CD4-positive, alpha-beta T cell treated with Interleukin-6 at 100 ng/mL for 8 hours (primary cell): ENCODE data around the gene NPR1.
A peak's percentile ranks its signal among the peaks of the same experiment; 100 is the strongest.
"Not testable (repeated sequence)": the region's sequence is repeated elsewhere in the genome, so short reads cannot be mapped to it uniquely, and the experiment has no call there.

Experiments used
- DNase-seq: peaks from one replicate; pipeline ENCODE4 v3.0.0-alpha.2; 2020; ENCODE audit warnings: mixed read lengths, low spot score

Gene NPR1

DNA sequence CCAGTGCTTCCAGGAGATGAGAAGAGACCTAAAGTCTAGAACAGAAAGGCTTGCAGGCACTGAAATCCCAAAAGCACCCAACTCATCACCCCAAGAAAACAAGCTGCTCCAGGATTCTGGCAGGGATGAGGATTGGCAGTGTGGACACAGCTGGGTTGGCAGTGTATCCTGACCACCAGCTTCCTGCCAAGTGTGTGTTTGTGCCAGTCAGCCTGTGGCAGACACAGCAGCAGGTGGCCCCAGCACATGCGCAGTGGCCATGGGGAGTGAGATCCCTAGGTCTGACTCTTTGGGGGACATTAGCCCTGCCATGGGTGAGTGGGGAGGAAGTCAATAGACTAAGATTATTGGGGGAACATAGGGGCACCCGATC is 28.6 kb upstream of the NPR1 start:
- no peak for DNase-seq

DNA sequence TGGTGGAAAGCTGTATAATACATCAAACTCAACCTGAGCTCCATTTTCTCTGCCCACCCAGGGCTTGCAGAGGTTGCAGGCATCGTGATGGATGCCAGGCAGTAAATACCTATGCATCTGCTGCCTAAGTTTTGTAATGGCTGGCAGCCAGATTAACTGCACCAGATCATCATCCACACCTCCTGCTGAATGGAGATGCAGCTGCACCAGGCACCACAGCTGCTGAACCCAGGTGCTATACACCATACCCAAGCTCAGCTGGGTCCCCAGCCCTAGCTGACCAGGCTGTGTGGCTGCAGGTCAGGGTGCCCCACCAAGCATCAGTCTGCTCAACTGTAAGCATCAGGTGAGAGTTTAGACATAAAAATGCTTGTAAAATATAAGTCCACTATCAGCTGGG is 26.7 kb upstream of the NPR1 start:
- no peak for DNase-seq

DNA sequence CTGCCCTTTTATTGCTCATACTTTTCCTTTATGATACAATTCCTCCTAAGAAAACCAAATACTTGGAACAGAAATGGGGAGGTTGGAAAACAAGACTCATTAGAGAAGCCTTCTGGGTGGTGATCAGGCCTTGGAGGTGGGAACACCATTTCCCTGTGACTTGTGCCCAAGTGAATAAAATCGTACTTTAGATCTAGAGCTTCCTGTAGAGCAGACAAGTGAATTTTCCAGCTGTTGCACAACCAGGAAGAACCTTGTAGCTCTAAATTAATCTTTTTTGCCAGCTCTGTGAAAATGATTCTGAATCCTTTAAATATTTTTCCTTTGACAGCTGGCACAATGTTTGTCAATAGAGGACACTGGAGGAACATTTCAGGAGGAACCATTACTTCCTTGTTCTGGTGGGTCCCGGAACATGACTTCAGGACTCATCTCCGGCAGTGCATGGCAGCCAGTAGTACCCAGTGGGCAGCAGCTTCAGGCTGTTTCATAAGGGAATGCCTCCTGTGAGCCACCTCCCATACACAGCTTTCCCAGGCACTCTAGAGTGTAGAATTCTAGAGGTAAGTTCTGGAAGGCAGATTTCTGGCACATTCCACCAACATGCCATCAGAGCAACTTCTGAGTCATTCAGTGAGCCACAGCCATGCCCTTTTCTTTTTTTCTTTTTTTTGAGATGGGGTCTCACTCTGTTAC is 25.5 kb upstream of the NPR1 start:
- DNase-seq: no peak

DNA sequence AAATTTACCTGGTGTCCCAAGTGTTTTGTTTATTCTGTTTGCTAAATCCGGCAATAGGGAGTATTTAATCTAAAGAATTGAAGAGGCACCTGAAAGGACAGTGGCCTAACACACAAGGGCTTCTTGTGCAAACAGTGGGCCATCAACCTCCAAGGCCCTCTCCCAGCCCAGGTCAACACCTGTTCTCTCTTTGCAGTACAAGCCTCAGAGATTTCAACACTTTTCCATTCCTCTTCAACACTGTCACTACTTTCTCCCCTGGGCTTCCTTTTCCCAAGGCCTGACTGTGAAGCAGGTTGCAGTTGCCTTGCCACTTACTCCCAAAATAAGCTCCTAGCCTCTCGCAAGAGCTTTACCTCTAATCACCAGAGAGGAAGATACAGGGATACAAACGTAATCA is 23.2 kb upstream of the NPR1 start:
- no peak for DNase-seq

DNA sequence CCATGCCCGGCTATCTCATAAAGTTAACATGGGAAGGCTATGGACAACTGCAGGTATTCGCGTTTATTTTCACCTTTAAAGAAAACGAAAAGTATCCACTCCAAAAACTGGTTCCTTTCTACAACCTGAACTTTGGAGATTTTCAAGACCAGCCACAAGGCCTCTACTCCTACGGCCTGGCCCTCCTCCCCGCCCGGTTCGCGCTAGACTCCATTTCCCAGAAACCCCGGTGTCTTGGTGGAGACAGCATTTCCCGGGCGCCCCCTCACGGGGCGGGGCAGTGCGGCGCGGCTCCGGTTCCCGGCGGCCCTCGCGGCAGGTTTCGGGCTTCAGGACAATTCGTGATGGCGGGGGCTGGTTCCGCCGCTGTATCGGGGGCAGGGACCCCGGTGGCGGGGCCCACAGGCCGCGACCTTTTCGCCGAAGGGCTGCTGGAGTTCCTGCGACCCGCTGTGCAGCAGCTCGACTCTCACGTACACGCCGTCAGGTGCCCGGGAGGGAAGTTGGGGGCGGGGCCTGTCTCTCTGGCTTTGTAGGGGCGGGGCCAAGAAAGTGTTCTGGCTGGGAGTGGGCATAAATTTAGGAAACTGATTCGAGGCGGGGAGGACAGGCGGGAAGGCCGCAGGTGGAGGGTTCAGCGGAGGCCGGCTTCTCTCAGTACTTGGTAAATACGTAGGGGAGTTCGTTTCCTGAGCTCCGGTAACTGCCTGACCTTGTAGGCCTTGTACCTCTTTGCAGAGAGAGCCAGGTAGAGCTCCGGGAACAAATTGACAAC is 19.9 kb upstream of the NPR1 start, which contains the start of gene SNAPIN:
Gene SNAPIN, plus strand, starts transcription at position 304 of the 775 bp plus-strand sequence. Its CDS starts 41 bp downstream, at position 345.
- peak; percentile 86 for DNase-seq

DNA sequence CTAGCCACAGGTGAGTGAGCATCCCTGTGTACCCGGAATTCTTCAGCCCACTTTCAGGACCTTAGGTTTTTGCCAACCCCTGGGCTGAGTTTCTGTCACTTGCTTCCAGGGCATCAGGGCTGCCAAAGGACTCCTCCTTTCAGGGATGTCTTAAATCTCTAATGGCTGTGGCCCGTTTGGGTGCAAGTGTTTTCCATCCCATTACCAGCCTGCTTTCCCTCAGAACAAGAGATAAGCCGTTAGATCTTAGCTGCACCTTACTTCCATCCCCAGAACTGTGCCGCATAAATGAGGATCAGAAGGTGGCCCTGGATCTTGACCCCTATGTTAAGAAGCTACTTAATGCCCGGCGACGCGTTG is 19.3 kb upstream of the NPR1 start:
- DNase-seq: no peak

DNA sequence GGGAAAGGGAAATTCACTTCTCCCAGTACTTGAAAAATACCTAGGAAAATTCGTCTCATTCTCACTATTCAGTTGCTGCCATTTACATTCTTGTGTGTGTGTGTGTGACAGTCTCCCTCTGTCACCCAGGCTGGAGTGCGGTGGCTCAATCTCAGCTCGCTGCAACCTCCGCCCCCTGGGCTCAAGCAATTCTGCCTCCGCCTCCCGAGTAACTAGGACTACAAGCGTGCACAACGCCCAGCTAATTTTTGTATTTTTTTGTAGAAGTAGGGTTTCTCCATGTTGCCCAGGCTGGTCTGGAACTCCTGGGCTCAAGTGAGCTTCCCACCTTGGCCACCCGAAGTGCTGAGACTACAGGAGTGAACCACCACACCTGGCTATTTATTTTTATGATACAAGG is 18.8 kb upstream of the NPR1 start:
- no peak for DNase-seq

DNA sequence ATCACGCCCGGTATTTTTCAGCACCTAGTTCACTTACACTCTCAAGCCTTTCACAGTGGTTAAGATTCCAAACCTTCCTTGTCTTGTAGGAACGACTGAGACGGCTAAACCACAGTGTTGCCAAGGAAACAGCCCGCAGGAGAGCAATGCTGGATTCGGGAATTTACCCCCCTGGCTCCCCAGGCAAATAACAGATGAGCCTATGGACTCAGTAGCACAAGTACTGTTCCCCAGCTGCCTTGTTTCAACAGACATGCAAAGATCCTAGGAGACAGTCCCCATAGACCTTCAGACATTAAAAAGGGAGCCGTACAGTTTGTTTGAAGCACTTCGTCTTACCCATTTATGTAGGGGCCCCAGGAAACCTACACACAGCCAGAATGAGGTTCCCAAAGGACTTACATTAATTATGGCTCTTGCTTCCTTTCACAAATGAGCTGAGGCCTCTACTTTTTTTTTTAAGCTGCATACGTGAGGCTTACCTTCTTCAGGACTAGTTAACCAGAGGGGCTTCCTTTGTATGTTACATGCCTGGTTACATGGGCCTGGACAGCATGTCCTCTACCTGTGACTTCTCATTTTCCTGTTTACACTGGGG is 17.3 kb upstream of the NPR1 start:
- no peak for DNase-seq

DNA sequence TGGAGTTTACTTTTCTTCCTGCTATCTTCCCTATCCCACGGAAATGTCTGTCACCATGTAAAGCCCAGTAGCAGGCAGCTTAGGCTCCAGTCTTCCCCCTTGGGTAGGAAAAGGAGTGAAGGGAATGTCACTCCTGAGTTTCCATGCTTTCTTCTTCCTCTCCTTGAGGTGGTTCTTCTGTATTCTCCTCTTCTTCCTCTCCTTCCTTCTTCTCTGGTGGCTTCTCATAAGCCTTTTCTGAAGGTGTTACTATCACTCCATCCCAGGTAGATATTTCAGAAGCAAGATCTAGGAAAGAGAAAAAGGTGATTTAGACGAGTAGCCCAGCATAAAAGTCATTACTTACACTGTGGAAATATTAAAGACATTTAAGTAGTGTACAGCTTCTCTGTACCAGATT is 16.2 kb upstream of the NPR1 start:
- no peak for DNase-seq

DNA sequence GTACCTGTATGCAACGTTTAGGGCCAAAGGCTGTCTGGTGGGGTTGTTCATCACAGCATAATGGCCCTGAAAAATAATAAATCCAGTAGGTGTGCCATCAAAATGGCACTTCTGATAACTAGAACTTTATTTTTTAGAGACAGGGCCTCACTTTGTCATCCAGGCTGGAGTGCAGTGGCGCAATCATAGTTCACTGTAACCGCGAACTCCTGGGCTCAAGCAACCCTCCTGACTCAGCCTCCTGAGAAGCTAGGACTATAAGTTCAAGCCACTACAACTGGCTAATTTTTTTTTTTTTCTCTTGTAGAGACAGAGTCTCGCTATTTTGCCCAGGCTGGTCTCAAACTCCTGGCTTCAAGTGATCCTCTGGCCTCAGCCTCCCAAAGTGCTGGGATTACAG is 15.3 kb upstream of the NPR1 start:
- no peak for DNase-seq

DNA sequence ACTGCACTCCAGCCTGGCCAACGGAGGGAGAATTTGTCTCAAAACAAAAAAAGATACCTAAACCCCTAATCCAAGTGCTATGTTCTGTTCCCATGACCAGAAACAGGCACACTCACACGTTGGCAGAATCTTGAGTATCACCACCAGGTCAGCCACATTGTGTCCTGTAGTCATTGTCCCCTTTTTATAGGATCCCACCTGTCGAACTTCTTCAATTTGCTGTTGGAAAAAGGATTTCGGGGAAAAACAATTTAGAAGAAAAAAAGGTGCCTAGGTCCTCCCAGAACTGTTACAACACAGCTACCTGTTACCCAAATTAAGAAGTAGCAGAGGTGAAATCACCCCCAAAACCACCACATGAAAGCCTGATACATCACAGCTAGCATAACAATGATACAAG is 11.0 kb upstream of the NPR1 start:
- no peak for DNase-seq

DNA sequence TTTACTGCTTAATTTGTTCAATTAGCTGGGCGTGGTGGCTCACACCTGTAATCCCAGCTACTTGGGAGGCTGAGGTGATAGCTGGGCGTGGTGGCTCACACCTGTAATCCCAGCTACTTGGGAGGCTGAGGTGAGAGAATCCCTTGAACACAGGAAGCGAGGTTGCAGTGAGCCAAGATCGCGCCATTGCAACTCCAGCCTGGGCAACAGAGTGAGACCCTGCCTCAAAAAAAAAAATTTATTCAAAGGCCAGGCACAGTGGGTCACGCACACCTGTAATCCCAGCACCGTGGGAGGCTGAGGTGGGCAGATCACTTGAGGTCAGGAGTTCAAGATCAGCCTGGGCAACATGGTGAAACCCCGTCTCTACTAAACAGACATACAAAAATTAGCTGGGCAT is 9.8 kb upstream of the NPR1 start:
- not testable (repeated sequence) for DNase-seq

DNA sequence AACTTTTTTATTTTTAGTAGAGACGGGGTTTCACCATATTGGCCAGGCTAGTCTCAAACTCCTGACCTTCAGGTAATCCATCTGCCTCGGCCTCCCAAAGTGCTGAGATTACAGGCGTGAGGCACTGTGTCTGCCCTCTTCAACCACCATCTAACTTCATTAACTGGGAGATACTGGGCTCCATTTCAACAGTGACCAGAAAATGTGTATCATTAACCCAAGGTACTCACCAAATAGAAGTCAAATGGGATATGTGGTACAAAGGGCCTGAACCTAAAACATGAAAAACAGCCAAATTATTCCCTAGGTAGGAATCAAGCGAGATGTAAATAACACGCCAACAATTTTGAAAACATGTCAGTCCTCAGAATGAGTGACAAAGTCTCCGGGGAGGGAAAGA is 8.9 kb upstream of the NPR1 start:
- DNase-seq: no peak

DNA sequence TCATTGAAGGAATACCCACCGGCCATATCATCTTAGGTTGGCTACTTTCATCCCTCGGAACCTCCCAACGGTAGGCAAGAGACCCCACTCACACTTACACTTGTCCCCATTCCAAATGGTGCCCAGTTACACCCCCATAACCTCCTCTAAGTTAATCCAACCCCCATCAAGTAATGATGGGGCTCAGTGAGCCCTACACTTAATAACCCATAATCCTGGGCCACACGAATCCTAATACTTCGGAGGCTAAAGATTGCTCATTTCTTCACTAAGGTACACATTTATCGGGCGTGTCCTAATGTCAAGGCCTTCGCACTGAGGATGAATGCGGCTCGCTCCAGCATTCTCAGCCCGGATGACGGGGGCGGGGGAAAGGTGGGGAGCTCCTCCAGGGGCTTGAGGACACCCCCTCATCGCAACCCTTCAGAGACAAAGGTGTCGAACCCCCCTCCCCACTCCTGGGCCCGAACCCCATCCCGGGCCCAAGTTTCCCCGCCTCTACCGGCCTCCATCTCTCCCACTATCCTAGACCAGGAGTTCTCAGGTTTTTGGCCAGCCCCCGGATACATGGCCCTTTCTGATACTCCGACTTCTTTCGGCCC is 8.1 kb upstream of the NPR1 start:
- no peak for DNase-seq

DNA sequence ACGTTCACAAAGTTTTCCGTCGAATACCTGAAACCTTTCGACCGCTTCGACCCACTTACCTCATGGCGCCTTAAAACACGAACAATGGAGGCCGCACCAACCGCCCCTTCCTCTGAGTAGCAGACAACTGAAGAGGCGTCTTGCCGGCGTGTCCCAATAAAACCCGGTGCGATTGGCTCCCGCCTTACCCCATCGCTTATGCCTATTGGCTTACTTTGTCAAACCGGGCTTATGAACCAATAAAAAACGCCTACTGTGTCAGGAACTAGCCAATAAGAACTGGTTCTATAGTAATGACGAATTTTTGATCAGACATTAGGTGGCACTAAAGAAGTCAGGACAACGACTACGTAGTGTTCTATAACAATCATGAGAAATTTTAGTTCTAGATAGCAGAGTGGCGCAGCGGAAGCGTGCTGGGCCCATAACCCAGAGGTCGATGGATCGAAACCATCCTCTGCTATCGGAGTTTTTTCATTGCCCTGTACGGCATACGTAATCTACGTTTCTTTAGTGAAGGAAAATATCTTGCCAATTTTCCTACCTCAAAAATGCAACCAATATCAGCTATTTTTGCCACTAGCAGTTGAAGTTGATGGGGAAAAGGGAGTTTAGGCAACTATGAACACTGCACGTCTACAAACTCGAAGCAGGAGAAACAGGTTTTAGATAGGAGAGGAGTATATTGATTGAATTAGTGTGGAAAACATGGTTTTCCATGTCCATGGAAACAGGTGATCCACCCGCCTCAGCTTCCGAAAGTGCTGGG is 7.4 kb upstream of the NPR1 start, which contains the start of gene ILF2:
Gene ILF2, minus strand, starts transcription at position 135 of the 769 bp plus-strand sequence. Its CDS starts 71 bp downstream, at position 64.
- peak; percentile 99 for DNase-seq

DNA sequence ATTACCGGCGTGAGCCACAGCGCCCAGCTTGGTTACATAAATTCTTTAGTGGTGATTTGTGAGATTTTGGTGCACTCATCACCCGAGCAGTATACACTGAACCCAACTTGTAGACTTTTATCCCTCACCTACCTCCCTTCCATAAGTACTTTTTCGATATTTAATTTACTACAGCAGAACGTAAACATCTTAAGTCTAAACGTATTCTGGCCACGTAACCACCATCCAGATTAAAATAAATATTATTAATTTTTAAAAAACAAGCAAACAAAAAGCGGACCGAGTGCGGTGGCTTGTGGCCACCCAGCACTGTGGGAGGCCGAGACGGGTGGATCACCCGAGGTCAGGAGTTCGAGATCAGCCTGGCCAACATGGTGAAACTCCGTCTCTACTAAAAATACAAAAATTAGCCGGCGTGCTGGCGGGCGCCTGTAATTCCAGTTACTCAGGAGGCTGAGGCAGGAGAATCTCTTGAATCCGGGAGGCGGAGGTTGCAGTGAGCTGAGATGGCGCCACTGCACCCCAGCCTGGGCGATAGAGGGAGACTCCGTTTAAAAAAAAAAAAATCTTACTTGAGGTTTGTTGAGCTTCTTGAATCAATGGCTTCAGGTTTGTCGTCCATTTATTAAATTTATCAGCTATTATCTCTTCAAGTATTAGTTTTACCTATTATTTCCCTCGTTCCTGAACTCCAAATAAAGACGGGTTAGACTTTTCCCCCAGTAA is 6.7 kb upstream of the NPR1 start:
- DNase-seq: not testable (repeated sequence)

DNA sequence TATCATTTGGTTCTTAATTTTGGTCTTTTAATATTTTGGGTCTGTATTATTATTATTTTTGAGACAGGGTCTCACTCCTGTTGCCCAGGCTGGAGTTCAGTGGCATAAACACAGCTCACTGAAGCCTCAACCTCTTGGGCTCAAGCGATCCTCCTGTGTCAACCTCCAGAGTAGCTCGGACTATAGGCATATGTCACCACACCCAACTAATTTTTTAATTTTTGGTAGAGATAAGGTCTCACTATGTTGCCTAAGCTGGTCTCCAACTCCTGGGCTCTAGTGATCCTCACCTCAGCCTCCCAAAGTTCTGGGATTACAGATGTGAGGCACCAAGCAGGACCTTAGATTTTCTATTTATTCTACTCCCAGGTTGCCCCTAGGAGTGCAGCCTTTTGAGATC is 5.0 kb upstream of the NPR1 start:
- DNase-seq: no peak

DNA sequence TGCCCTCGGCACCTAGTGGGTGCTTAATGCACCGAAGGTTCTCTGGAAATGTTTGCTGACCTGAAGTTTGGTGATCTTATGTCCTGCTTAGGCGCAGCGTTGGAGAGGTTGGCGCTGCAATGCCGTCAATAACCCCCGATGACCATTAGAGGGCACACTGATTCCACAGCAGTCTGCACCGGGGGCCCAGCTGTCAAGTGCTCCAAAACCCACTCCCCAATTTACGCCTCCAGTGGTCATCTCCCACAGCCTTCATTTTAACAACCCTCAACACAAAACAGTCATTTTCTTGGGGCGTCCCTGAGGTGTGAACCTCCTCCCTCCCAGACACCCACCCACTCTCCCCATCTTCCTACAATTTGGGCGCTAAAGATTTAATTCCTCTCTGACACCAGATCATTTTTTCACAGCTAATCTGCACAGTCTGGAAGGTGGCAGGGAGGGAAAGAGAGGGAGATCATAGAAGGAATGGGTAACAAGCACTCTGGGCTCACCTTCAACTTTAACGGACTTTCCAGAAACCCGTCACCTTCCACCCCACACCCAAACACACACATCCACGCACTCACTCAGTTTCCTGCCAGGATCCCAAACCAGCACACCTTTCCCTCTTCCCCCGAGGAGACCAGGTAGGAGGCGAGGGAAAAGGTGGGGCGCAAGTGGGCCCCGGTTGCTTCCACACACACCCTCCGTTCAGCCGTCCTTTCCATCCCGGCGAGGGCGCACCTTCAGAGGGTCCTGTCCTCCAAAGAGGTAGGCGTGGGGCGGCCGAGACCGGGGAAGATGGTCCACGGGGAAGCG is 570 bp upstream of the NPR1 start:
- peak; percentile 43 for DNase-seq

DNA sequence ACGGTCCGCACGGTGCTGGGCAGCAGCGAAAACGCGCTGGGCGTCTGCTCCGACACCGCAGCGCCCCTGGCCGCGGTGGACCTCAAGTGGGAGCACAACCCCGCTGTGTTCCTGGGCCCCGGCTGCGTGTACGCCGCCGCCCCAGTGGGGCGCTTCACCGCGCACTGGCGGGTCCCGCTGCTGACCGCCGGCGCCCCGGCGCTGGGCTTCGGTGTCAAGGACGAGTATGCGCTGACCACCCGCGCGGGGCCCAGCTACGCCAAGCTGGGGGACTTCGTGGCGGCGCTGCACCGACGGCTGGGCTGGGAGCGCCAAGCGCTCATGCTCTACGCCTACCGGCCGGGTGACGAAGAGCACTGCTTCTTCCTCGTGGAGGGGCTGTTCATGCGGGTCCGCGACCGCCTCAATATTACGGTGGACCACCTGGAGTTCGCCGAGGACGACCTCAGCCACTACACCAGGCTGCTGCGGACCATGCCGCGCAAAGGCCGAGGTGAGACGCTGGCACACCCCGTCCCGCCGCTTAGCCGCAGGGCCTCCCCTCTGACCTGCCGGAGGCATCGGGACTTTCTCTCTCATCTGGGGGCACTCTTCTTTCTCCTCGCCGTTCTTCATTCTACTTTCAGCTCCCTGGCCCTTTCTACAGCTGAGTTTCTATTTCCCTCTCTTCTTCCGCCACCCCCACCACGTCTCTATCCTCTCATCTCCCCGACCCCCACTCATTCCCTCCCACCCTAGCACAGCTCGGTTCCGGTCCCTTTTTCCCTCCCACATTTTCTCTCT is 1.0 kb downstream of the NPR1 start:
- DNase-seq: no peak

DNA sequence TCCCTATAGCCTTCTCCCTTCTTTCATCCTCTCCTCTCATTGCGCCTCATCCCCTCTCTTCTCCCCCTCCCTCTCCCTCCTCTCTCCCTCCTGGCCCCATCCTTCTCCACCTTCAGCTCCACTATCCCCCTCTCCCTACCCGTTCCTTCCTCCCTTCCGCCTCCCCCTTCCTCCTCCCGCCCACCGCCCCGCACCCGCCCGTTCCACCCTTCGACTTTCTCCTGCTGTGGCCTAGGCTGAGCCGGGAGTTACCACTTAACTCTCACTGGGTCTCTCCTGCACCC is 1.6 kb downstream of the NPR1 start:
- no peak for DNase-seq
